K562 (cell line): ENCODE results near the gene OR51G1. TPM values are rescaled to one million over a fixed set of nuclear protein-coding genes. Genes with fewer than 3 reads are reported as not detected.
A peak's percentile ranks its signal among the peaks of the same experiment; 100 is the strongest.

Experiments
- ATF6 ChIP-seq: sonication (generic); formaldehyde crosslinking; IDR thresholded peaks from 2 replicates; pipeline ENCODE4 v1.4.0; 2020; ENCODE audit warnings: mild to moderate bottlenecking, missing genetic modification reagents
- CBFA2T2 ChIP-seq: fragments of 450-650 bp; conservative IDR thresholded peaks from 2 replicates; pipeline ENCODE4 v1.6.1; 2017; ENCODE audit warnings: mild to moderate bottlenecking
- CBFA2T3 ChIP-seq: fragments of 450-650 bp; IDR thresholded peaks from 2 replicates; pipeline ENCODE4 v1.6.1; 2017
- CREBBP ChIP-seq: IDR thresholded peaks from one replicate; pipeline ENCODE4 v1.6.1; 2012; ENCODE audit warnings: low read depth, mild to moderate bottlenecking, control low read depth, inconsistent platforms, low read length
- HDGF ChIP-seq: fragments of 450-650 bp; IDR thresholded peaks from 2 replicates; pipeline ENCODE4 v1.6.1; 2016
- KAT7 ChIP-seq: sonication (generic); formaldehyde crosslinking; IDR thresholded peaks from 2 replicates; pipeline ENCODE4 v1.8.0; 2022; ENCODE audit warnings: missing genetic modification reagents, mild to moderate bottlenecking, borderline replicate concordance
- LARP7 ChIP-seq: fragments of 450-650 bp; IDR thresholded peaks from 2 replicates; pipeline ENCODE4 v1.6.1; 2016
- MCM3 ChIP-seq: fragments of 450-650 bp; IDR thresholded peaks from 2 replicates; pipeline ENCODE4 v1.6.1; 2016
- PML ChIP-seq: IDR thresholded peaks from 2 replicates; pipeline ENCODE4 v1.6.1; 2012; ENCODE audit warnings: low read length, inconsistent platforms
- PPARD ChIP-seq: fragments of 250-450 bp; sonication (Bioruptor Pico); IDR thresholded peaks from 2 replicates; pipeline ENCODE4 v1.8.0; 2022; ENCODE audit warnings: inconsistent platforms, mild to moderate bottlenecking, moderate library complexity
- RAD21 ChIP-seq, 2 experiments: fragments of 250-450 bp in 1 of 2; fragments of 450-650 bp in 1 of 2; sonication (Bioruptor Pico) in 1 of 2; formaldehyde crosslinking in 1 of 2; IDR thresholded peaks in 1 of 2; conservative IDR thresholded peaks in 1 of 2; 2 replicates each; pipeline versions ENCODE4 v1.4.0 to v1.8.0; 2020 to 2022; ENCODE audit warnings: mild to moderate bottlenecking in 2 of 2, moderate library complexity in 1 of 2
- RUNX1 ChIP-seq: sonication (generic); IDR thresholded peaks from 2 replicates; pipeline ENCODE4 v1.6.1; 2016; ENCODE audit warnings: antibody characterized with exemption, low read depth
- TEAD4 ChIP-seq, 2 experiments: sonication (generic) in 1 of 2; formaldehyde crosslinking in 1 of 2; IDR thresholded peaks; 2 replicates each; pipeline versions ENCODE4 v1.6.1 to v1.8.0; 2012 to 2022; ENCODE audit warnings: borderline replicate concordance in 1 of 2, inconsistent platforms in 1 of 2, low read length in 1 of 2, mild to moderate bottlenecking in 1 of 2, missing genetic modification reagents in 1 of 2
- ZNF253 ChIP-seq: fragments of 250-450 bp; sonication (Bioruptor Pico); conservative IDR thresholded peaks from 2 replicates; pipeline ENCODE4 v1.6.1; 2021; ENCODE audit warnings: mild to moderate bottlenecking
- polyA plus RNA-seq, 8 experiments: library from polyadenylated mRNA; depleted of rRNA in 4 of 8; stranded (reverse) in 5 of 8; unstranded in 3 of 8; fragments of >200 nt; fragmentation: Nextera tagmentation in 2 of 8; fragmentation: Illumina TruSeq in 1 of 8; extraction: Ambion mirVana in 2 of 8; extraction: Trizol in 1 of 8; gene quantifications; 2 replicates each; pipeline versions ENCODE4 v1.2.1 to v1.2.3, GENCODE V29; 2011 to 2014; ENCODE audit warnings: inconsistent platforms in 1 of 8, missing spikeins in 1 of 8
- total RNA-seq, 7 experiments: library from RNA; depleted of rRNA in 6 of 7; stranded (reverse); fragments of >200 nt in 6 of 7; fragmentation: Illumina TruSeq in 2 of 7; extraction: Trizol in 2 of 7; gene quantifications; 2 replicates each; pipeline versions ENCODE4 v1.2.1 to v1.2.3, GENCODE V29; 2011 to 2021; ENCODE audit warnings: low replicate concordance in 1 of 7

The OR51G1 gene
- total and polyA plus RNA-seq, 9 of the 15 experiments (the other 6 are each of a cell fraction or from before 2014, with no cell fraction given) = not detected

GRCh38 chr11:4882543-4882942 lies 41.6 kb downstream of the OR51G1 start (continued):
- no peak for TF ChIP-seq KAT7 (CRISPR knock-in tag)
- TF ChIP-seq ATF6 = no peak
- TF ChIP-seq PPARD = no peak
- TF ChIP-seq RUNX1 = no peak
- TF ChIP-seq RAD21 (CRISPR knock-in tag; conservative IDR thresholded peaks at IDR 0.05 in 1 of 2, IDR thresholded peaks at IDR 0.05 in 1 of 2) = no peak
- no peak for TF ChIP-seq CREBBP
- TF ChIP-seq CBFA2T3 = peak; percentile 34
- no peak for TF ChIP-seq LARP7
- peak; percentile 45; the same call in 1 of the 2 replicates for TF ChIP-seq TEAD4 (IDR thresholded peaks at IDR 0.05; ENCODE audit: low read length)
- no peak for TF ChIP-seq TEAD4 (CRISPR knock-in tag; IDR thresholded peaks at IDR 0.05; ENCODE audit: borderline replicate concordance)
- no peak for TF ChIP-seq ZNF253 (CRISPR knock-in tag)
- TF ChIP-seq HDGF = 0 out of 2 replicates have a peak, but pooled peaks have one; percentile 16
- peak; percentile 39; the same call in 1 of the 2 replicates for TF ChIP-seq PML
- TF ChIP-seq CBFA2T2 = peak; percentile 27; the same call in 1 of the 2 replicates
- no peak for TF ChIP-seq MCM3
